Activated T-cell treated with anti-CD3 and anti-CD28 coated beads for 4 hours (primary cell): ENCODE results near the gene PRKD1.

Experiments
- DNase-seq: peaks from one replicate; pipeline ENCODE4 v3.0.0-alpha.2; 2020

Gene PRKD1

DNA sequence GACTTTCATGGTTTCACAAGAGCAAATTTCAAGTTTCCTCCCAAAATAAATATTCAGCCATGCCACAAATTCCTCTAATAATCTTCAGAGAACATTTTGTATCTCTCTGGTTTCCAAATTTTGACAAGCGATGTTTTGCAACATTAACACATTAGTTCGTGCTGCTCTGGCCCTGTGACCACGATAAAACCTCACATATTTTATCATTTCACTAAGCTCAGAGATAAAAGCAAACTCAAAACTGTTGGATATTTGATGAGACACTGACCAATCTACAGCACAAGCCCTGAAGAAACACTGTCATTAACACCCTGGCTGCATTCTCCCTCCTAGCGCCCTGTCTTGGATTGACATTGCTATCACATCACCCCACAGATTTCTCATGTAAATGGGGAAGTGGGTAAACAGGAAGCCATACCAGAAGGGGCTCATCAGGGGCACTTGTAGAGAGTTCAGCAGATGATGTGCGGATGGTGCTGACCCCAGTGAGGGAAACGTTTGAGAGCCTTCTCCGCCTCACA, 264.3 kb downstream of the PRKD1 start:
- no peak for DNase-seq

DNA sequence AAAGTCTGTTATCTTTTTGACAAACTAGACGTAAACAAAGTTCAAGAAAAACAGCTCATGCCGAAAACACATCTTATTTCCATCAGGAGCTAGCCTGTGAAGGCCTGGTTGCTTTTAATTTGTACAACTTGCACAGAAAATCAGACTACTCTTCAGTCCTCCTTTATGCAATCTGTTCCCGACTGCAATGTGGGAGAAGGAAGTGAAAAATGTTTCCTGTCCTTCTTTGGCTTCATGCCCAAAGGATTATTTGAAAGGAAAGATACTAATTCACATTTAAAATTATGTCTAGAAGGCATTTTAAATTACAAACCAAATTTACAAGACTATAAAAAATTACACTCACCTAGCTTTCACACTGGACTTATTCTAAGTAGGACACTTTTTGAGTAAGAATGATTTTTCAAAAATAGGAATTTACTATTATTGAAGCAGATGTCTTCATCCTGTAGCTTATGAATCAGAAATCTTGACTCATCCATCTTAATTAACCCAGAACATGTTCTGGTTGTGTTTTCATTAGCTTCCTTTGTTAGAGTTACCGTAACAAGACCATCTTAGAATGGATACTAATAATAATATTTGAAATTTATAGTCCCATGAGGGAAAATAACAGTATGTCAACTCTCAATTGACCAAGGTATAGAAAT, 272.6 kb downstream of the PRKD1 start:
- no peak for DNase-seq

DNA sequence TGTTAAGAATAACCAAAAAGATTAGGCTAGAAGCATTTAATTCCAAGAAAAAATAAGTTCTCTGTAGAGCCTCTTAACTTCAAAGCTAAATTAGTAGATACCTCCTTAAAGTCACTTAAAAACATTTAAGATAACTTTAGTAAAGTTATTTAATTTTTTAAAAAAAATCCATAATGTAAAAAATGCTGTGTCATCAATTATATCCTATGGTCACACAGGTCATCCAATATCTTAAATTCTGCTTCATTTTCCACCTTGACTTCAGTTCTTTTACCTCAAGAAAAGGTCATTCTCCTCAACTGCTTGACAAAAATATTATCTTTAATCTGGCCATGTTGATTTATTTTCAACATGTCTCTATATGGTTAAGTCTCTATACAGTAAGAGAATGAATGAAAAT, 274.3 kb downstream of the PRKD1 start:
- DNase-seq, result no peak

DNA sequence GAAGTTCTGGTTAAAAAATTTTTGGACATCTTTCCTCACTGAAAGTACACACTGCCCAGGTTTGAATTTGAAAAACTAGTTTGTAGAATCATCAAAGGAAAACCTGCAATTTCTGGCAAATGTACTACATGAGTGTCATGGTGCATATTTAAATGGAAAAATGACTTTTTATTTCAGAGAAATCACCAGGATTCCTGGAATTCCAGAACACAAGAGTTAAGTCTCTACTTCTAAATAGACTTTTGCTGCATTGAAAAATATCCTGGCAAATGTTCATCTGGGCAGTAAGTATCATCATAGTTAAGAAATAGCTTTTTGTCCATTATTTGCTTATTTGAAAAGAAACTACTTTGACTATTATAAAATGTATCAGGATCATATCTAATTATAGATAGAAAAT, 275.1 kb downstream of the PRKD1 start:
- DNase-seq, result no peak

DNA sequence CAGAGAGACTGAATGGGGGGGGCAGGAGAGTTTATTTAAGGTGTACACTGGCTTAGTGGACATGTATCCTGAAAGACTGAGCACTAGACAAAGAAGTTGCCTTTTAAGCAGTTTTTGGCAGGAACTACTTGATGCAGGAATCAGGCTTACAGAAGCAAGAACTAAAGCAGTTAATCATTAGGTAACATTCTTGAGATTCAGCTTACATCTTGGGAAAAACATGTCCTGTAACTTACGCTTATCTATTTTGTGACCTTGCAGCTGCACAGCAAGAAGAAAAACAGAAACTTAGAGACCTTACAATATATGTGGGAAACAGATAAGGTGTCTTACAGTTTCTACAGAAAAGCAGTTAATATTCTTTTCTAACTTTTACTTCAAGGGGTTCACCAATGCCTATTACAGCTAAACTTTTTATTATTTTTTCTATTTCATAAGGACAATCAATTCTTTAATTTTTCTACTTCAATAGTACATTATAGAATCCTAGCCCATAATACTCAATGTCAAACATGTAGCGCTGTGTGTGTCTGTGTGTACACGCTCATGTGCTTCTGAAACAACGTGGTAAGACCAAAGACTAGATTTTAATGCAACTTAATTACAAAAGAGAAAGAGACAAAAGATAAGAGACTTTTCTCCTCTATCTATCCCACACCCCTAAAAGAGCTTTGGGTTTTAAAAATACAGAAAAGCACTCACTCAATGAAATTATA, 276.9 kb downstream of the PRKD1 start:
- DNase-seq, result no peak

DNA sequence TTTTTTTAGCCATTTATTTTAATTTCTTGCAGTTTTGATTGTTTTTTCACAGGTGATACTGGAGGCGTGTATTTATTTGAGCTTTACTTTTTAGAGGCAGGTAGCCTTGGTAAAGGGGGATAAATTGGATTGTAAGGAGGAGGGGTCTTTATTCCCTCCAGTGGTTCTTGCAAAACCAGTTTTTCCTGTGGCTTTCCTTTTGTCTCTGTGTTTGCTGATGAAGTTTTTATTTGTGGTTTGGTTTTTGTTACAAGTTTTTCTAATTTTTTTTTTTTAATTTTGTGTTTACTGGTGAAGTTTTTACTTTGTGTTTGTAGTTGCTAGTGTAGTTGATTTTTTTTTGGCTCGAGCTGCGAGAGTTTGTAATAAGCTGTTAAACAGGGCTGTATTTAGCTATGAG, 278.5 kb downstream of the PRKD1 start:
- no peak for DNase-seq

DNA sequence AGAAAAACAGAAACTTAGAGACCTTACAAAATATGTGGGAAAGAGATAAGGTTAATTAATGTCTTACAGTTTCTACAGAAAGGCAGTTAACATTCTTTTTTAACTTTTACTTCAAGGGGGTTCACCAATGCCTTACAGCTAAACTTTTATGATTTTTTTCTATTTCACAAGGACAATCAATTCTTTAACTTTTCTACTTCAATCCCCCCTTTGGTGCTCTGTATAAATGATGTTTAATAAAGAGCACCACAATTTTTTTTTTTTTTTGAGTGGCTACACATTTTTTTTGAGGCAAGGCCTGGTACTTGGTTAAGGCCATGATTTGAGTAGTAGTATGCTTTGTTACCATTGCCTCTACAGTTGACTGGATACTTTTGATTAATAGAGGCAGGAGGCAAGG, 279.6 kb downstream of the PRKD1 start:
- no peak for DNase-seq

DNA sequence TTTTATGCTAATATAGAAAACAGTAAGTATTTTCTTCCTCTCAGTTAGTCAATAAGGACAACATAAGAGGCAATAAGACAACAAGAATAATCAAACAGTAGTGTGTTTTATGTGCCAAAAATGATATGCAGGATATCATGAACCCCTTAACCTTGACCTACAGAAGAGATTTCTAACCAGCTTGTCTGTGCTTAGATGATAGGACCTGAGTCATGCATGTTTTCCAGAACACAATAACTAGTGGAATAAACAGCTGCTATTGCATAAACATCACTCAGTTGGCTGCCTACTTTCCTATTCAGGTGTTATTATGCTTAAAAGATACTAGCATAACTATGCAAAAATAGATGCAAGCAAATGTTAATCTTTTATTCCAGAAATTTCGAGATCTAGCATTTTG, 282.5 kb downstream of the PRKD1 start:
- DNase-seq, result no peak

DNA sequence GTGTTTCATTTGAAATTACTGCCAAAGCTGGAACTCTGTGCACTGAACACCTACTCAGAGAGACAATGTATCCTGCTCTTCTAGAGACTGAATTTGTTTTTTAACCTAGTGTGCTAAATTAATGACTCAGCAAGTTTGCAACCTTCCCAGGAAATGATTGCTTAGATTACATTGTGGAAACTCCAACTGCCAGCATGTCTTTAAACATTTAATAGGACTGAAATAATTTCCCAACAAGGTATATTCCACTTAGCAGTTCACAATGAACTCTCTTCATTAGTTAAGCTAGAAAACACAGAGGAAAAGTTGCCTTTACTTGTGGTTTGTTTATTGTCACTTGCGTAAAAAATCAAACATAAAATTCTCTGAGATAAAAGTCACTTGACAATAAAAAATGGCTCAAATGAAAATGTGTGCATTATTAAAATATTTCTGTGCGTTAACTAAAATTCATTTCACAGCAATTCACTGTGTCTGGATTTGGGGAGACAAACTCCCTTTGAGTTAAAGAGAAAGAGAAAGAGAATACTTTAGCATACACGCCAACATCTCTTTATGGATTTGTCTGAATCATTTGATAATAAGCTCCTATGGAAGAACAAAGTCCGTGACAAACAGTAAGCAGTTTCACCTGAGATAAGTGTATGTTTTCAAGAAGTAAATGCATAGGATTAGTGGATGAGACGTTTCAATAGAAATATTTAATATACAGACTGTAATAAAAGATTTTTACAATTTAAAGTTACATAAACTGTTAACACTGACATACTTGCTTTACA, 284.0 kb downstream of the PRKD1 start:
- no peak for DNase-seq

DNA sequence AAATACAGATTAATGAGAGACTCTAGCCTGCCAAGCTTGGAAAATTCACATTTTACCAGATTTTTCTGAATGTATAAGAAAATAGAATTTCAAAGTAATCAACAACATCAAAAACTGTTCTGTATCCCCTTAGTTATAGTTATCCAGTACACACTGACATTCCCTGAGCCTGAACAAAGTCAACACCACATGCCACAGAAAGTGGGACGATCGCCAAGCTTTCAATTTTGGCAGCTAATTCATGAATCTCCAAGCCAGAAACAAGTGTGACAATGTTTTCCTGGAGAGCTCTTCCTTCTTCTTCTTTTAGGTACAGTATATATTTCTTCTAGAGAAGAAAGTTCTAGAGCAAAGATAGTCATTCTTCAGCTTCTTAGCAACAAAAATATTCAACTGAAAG, 290.2 kb downstream of the PRKD1 start:
- no peak for DNase-seq

DNA sequence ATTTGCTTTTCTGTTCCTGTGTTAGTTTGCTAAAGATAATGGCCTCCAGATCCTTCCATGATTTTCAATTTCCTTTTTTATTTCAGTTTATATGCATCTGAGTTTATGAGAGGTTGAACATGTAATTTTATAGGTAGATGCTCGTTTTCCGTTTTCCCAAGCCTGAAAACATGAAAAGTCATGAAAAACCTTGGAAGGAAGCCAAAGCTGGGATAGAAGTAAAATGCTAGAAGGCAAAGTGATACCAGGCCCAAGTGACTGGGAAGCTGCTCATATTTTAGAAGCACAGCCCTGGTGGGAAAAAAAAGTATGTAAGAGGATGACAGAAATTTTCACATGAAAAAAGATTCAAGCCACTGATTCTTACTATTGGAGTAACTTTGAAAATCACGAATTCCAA, 290.8 kb downstream of the PRKD1 start:
- no peak for DNase-seq

DNA sequence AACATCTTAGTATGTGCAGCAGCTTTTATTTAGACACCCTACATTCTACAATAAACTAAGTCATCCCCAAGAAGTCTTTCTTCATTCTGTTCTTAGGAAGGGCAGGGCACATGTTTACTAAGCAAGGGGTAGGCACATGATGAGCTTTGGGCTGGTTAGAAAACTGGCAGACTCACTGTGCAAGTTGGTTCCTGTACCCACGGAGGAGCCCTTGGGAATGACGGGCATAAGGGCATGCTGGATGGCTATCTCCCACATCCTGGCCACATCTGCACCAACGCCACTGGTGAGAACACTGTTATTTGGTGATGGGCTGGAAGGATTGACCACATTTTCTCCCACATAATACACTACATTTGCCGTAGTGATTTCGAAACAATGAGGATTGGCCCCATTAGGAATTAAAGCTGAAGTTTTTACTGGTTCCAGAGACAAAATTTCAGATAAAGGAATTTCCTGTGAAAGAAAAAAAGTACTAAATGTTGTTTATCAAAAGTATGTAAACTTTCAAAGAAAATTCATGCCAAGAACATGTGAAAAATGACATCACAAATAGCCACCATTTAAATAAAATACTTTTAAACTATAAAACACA, 297.0 kb downstream of the PRKD1 start:
- DNase-seq, result no peak

DNA sequence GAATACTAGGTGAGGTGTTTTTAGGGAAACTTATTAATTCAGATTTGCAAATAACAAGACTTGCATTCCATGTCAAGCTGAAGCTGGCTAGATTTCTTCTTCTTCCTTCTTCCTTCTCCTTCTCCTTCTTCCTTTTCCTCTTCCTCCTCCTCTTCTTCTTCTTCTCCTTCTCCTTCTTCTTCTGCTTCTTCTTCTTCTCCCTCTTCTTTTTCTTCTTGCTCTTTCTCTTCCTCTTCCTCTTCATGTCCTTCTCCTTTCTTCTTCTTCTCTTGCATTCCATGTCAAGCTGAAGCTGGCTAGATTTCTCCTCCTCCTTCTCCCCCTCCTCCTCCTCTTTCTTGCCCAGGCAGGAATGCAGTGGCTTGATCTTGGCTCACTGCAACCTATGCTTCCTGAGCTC, 297.8 kb downstream of the PRKD1 start:
- DNase-seq, result no peak

DNA sequence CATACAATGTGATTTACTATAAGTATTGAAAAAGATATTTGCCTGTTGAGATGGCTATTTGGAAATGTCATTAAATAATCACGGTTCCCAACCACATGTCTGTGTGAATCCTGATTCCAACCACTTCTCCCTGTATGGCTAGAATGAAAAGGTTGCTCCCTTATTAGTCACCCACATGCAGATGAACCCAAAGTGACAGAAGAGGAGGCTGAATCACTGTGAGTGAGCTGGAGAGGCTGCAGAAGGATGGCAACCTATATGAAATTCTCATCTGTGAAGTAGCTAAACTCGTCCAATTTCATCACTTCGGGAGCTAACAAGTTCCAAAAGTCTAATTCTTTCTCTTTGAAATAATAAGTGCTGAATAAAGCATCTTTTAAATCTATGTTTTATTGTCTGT, 300.5 kb downstream of the PRKD1 start:
- no peak for DNase-seq

DNA sequence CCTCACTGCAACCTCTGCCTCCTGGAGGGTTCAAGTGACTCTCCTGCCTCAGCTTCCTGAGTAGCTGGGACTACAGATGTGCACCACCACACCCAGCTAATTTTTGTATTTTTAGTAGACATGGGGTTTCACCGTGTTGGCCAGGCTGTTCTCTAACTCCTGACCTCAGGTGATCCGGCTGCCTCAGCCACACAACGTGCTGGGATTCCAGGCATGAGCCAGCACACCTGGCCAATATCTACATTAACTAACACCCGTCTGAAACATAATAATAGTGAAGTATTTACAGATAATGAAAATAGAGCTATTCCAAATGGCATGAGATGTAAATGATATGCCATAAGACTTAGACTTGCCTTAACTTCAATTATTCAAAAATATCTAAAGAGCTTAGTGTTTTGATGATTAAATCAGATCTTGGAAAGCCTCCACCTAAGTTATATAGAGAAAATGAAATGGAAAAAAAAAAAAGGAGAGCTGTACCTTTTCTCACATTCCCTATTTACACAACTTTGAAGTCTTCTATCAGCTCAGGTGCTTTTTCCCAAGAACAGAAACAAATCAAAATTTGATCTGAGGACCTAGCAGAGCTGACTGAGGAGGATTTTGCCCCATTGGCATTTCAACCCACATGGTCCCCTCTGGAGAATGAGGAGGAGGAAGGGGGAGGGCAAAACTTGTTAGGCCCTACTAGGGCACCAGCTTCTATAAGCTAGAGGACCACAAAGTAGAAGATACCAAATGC, 309.2 kb downstream of the PRKD1 start:
- DNase-seq, result no peak

DNA sequence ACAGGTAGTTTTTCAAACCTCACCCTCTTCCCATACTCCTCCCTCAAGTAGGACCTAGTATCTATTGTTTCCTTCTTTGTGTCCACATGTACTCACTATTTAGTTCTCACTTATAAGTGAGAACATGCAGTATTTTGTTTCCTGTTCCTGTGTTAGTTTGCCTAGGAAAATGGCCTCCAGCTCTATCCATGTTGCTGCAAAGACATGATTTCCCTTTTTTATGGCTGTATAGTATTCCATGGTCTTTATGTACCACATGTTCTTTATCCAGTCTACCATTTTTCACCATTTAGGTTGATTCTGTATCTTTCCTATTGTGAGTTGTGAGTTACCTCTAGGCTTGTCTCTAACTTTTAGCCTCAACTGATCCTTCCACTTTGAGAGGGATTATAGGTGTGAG, 310.7 kb downstream of the PRKD1 start:
- DNase-seq, result no peak

DNA sequence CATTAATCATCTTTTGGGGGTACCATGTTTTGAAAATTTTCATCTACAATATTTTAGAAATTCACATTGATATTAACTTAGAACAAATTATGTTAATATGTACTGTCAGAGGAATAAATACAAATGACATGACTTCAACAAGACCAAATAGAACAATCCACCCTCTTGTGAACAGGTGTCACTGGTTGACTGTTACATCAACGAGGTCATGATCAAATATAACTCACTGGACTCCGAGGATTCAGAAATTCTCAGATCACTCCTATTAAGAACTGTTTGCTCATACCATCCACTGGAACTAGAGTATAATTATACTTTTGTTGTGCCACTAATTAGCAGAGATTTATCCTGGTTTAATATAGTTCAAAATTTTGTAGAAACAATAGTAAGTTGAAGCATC, 318.8 kb downstream of the PRKD1 start:
- DNase-seq, result no peak

DNA sequence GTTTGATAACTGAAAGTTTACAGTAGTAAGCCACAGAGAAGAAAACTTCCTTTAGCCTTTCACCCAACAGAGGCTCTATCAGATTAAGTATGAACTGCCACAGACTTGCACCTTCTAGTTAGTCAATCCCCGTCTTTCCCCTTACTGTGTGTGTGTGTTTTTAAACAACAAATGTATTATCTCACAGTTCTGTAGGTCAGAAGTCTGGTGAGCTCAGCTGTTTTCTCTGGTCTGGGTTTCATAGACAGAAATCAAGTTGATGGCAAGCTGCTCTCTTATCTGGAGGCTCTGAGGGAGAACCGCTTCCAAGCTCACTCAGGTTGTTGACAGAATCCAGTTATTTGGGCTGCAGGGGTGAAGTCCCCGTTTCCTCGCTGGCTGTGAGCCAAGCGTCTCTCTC, 320.5 kb downstream of the PRKD1 start:
- no peak for DNase-seq

DNA sequence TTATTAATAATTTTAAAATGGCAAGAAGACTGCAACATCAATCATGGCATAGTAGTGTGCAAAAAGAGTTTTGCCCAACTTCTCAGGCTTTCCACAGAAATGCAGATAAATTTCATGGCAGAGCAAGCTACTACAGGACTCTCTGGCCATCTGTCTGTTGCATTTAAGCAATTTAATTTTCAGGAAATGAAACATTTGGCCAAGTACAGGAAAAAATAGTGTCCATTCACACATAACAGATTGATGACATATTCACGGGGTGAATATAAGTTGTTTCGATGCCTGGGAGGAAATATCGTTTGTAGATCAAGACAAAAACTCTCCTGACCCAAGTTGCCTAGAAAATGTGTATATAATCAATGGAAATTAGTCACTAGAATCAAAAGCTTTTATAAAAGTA, 324.0 kb downstream of the PRKD1 start:
- no peak for DNase-seq

DNA sequence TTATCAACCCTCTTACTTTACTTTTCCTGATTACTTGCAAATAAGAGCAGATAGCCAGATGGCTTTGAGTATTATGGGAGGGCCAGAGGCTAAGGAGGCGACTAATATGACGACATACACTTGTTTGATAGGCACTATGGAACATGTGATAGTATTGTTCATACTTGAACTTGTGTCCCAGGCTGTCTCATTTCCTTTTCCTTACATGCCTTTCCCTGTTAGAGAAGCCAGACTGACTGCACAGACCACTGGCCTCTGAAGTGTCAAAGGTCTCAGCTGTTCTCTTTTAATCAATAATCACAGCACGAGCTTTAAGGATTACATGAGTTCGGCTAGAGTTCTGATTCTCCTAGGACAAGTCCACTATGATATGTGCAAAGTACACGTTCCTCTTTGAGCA, 326.0 kb downstream of the PRKD1 start:
- no peak for DNase-seq

DNA sequence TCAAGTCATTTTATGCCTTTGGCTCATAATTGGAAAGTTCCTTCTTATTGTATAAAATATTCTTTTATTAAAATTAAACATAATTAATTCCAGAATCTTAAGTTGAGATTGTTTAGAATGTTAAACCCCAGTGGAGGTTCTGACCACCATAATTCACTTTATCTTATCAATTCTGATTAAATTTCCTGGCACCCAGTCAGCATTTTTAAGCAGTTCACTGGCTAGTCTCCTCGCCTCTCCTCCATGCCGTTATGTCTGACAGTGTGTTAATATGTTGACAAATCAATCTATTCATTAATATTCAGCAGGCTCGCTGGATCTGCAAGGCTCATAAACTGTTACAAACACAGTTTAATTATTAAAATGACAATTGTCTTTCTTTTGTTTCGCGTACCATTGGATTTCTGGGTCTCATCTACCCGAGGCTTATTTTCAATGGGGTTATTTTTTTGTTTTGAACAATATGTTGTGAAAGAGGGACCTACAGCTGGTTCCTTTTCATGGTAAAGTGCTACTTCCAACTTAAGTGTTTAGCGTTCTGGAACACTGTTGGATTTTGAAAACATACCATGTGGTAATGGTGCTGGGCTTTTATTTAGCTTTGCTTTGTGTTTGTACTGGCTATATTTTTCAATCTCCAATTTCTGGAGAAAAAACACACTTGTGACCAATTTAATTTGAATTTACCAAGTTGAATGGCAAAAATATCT, 339.7 kb downstream of the PRKD1 start:
- DNase-seq, result no peak

DNA sequence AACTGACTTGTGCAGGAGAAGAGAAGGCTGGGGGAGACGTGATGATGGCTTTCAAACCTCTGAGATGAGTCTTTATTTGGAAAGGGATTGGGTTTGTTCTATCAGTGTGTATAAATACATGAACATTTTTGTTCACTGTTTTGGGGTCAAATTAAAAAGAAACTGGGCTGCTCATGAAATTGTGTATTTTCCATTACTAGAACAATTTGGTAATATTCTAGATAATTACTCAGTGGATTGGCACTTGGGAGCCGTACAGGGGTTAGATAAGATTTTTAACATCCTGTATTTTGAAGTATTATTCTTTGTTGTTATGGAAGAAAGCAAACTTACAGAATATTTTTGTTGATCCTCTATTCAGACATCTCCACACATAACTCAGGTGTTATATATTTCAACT, 340.6 kb downstream of the PRKD1 start:
- no peak for DNase-seq
